Cardiac fibroblast (primary cell): ENCODE results near the gene DIO1.
A peak's percentile ranks its signal among the peaks of the same experiment; 100 is the strongest.

Experiments used
- DNase-seq, 2 donors: peaks; one replicate each; pipeline versions ENCODE4 v3.0.0 to v3.0.0-alpha.2; 2010; ENCODE audit warnings: low read depth in 2 of 2
- H3K4me3 ChIP-seq, 2 donors: replicated peaks in 1 of 2; 1 replicate in 1 of 2; 2 replicates in 1 of 2; pipeline ENCODE4 v1.5.1; 2011; ENCODE audit warnings: low read depth in 2 of 2, low read length in 2 of 2, mild to moderate bottlenecking in 2 of 2, moderate library complexity in 1 of 2
- CTCF ChIP-seq: IDR thresholded peaks from one replicate; pipeline ENCODE4 v1.5.1; 2011; ENCODE audit warnings: low read depth, mild to moderate bottlenecking, low read length, inconsistent platforms

DIO1 gene

GRCh38 chr1:53938136-53938830 lies 44.3 kb downstream of the DIO1 start:
- H3K4me3 ChIP-seq: no peak overlapping the region
- TF ChIP-seq CTCF: no peak
- peak in 1 of 2 donors; percentile 35 for DNase-seq

- peak in 1 of 2 donors; percentile 47 for DNase-seq
- no peak overlapping the region for H3K4me3 ChIP-seq
- no peak for TF ChIP-seq CTCF
Measured at GRCh38 chr1:53942127-53942957, 48.4 kb downstream of the DIO1 start.

- no peak for DNase-seq
- TF ChIP-seq CTCF: no peak
- H3K4me3 ChIP-seq: no peak overlapping the region
Measured at GRCh38 chr1:53943090-53943489, 49.1 kb downstream of the DIO1 start.

- DNase-seq: no peak
- TF ChIP-seq CTCF: no peak
- H3K4me3 ChIP-seq: no peak overlapping the region
Measured at GRCh38 chr1:53943490-53944043, 49.6 kb downstream of the DIO1 start.

- DNase-seq: peak in 1 of 2 donors; percentile 25
- H3K4me3 ChIP-seq: peak overlapping the region; percentile 90 to 98
Measured at GRCh38 chr1:53944469-53945182, 50.6 kb downstream of the DIO1 start.

More at GRCh38 chr1:53944469-53945182, 50.6 kb downstream of the DIO1 start:
- no peak for TF ChIP-seq CTCF
